Measurements from ENCODE around the gene CXCR5. TPM values are rescaled to one million over a fixed set of nuclear protein-coding genes. Genes with fewer than 3 reads are reported as not detected.

CXCR5 gene
- total RNA-seq, 2 donors from 2014 or later, result not detected

DNA sequence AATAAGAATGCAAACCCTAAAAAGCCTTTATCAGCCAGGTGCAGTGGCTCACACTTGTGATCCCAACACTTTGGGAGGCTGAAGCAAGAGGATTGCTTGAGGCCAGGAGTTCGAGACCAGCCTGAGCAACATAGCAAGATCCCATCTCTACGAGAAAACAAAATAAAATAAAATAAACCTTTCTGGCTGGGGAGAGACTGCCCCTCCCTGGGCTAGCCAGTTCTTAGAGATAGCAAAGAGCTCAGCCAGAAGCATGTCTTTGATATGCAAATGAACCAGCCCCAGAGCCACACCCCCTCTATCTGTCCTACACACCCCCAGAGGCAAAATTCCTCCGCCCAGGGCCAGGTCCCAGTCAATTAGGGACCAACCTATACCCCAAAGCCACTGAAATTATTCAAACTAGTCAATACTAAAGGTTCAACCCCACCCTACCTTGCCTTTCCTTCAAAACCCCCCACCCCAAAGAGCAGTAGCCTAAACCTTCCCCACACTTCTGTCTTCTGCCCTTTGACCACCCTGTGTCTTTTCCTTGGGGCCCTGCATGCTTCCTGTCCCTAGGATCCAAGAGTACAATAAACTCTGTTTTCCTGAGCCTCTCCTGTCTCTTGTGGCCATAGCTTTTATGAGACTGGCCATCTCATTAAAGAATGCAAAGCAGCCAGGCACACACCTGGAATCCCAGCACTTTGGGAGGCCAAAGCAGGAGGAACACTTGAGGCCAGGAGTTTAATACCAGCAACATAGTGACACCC lies 37.3 kb upstream of the CXCR5 start:
- Histone ChIP-seq H3K27ac (no peak overlapping the region), H3K36me3 (replicated peaks in 1 of 2; ENCODE audit: insufficient read depth in 1 of 2, low read depth in 2 of 2) (no peaks in the 10 kb centered on the region), H3K4me3 (no peak overlapping the region), H3K27me3 (no peaks in the 10 kb centered on the region), H3K9me3 (no peaks in the 10 kb centered on the region), H3K4me1 (no peaks in the 10 kb centered on the region)
- 88 to 89% methylated on average over 3 of the region's 3 CpGs for WGBS, 2 donors
- ATAC-seq (no peak), DNase-seq (no peak)
- intact Hi-C loops (cut with DNase I), result no loop called here
- TF ChIP-seq, protein P1, sequence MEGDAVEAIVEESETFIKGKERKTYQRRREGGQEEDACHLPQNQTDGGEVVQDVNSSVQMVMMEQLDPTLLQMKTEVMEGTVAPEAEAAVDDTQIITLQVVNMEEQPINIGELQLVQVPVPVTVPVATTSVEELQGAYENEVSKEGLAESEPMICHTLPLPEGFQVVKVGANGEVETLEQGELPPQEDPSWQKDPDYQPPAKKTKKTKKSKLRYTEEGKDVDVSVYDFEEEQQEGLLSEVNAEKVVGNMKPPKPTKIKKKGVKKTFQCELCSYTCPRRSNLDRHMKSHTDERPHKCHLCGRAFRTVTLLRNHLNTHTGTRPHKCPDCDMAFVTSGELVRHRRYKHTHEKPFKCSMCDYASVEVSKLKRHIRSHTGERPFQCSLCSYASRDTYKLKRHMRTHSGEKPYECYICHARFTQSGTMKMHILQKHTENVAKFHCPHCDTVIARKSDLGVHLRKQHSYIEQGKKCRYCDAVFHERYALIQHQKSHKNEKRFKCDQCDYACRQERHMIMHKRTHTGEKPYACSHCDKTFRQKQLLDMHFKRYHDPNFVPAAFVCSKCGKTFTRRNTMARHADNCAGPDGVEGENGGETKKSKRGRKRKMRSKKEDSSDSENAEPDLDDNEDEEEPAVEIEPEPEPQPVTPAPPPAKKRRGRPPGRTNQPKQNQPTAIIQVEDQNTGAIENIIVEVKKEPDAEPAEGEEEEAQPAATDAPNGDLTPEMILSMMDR (IDR thresholded peaks at IDR 0.05), result no peak
- TF ChIP-seq POLR2A (IDR thresholded peaks at IDR 0.05), result no peak

DNA sequence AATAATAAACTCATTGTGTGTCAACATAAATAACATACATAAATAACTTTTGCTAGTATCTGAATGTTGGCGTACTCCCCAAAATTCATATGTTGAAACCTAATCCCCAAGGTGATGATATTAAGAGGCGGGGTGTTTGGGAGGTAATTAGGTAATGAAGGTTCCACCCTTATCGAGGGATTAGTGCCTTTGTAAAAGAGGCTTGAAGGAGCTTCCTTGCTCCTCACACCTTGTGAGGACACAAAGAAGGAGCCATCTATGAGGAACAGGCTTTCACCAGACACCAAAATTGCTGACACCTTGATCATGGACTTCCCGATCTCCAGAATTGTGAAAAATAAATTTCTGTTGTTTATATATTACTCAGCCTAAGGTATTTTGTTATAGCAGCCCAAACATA lies 33.9 kb upstream of the CXCR5 start:
- Histone ChIP-seq H3K4me1 (no peaks in the 10 kb centered on the region), H3K36me3 (replicated peaks in 1 of 2; ENCODE audit: insufficient read depth in 1 of 2, low read depth in 2 of 2) (no peaks in the 10 kb centered on the region), H3K4me3 (no peak overlapping the region), H3K9me3 (no peaks in the 10 kb centered on the region), H3K27ac (no peak overlapping the region), H3K27me3 (no peaks in the 10 kb centered on the region)
- intact Hi-C loops (cut with DNase I), result no loop called here
- ATAC-seq (no peak), DNase-seq (no peak)
- 89 to 93% methylated on average over 4 of the region's 4 CpGs for WGBS, 2 donors
- TF ChIP-seq, protein P1 (IDR thresholded peaks at IDR 0.05), result no peak
- TF ChIP-seq POLR2A (IDR thresholded peaks at IDR 0.05), result no peak

DNA sequence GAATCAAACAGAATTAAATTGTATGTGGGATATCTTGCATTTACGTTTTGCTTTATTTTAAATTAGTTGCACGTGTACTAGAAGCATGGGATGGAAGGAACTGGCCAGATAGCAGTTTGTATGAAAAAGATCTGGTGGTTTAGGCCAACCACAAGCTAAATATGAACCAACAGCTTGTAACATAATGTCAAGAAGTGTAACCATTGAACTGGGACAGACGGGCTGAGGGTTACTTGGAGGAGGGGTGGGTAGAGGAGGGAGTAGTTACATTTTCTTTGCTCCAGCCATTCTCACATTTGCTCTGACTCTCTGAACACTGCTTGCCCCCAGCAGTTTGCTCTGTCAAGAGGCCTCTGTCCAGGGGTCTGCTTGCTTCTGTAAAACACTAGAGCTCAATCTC lies 31.7 kb upstream of the CXCR5 start:
- DNase-seq (no peak), ATAC-seq (no peak)
- 68 to 84% methylated on average over 3 of the region's 3 CpGs for WGBS, 2 donors
- Histone ChIP-seq H3K27ac (no peak overlapping the region), H3K27me3 (no peaks in the 10 kb centered on the region), H3K4me1 (no peaks in the 10 kb centered on the region), H3K4me3 (no peak overlapping the region), H3K36me3 (replicated peaks in 1 of 2; ENCODE audit: insufficient read depth in 1 of 2, low read depth in 2 of 2) (no peaks in the 10 kb centered on the region), H3K9me3 (no peaks in the 10 kb centered on the region)
- TF ChIP-seq, protein P1 (IDR thresholded peaks at IDR 0.05), result no peak
- no peak for TF ChIP-seq POLR2A (IDR thresholded peaks at IDR 0.05)
- intact Hi-C loops (cut with DNase I), result no loop called here

DNA sequence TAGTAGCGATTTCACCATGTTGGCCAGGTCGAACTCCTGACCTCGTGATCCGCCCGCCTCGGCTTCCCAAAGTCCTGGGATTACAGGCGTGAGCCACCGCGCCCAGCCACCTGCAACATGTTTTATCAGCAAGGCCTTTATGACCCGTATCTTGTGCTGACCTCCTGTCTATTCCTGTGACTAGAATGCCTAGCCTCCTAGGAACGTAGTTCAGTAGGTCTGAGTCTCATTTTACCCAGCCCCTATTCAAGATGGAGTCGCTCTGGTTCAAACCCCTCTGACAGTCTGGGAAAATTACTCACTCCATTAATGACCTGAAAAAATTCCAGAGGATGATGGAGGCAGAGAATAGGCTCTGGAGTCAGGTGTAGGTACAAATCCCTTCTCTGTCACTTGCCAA lies 30.0 kb upstream of the CXCR5 start:
- no peaks in the 10 kb centered on the region for H3K36me3 ChIP-seq (replicated peaks in 1 of 2; ENCODE audit: insufficient read depth in 1 of 2, low read depth in 2 of 2)
- WGBS, 2 donors, result 91 to 92% methylated on average over 12 of the region's 12 CpGs
- TF ChIP-seq, protein P1 (IDR thresholded peaks at IDR 0.05), result no peak
- TF ChIP-seq POLR2A (IDR thresholded peaks at IDR 0.05), result no peak
- no peaks in the 10 kb centered on the region for H3K27me3 ChIP-seq
- H3K4me1 ChIP-seq, result no peaks in the 10 kb centered on the region
- intact Hi-C loops (cut with DNase I), result no loop called here
- ATAC-seq (no peak), DNase-seq (no peak)
- H3K27ac ChIP-seq, result no peak overlapping the region
- no peaks in the 10 kb centered on the region for H3K9me3 ChIP-seq
- no peak overlapping the region for H3K4me3 ChIP-seq

DNA sequence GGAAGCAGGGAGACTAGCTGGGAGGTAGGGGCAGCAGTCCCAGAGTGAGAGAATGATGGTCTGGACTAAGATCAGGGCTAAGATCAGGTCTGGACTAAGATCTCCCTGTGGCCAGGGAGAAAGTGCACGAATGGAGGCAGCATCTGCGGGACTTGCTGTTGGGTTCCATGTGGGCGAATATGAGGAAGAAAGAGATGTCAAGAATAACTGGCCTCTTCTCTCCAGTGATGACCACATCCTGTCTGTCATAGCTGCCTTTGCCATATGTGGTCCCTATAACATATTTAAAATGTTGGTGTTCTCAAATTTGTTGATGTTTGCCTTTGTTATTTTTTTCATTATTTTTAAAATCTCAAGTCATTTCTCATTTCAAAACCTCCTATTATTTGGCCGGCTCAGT lies 27.4 kb upstream of the CXCR5 start:
- WGBS, 2 donors, result 61 to 77% methylated on average over 4 of the region's 4 CpGs
- H3K27me3 ChIP-seq, result no peaks in the 10 kb centered on the region
- intact Hi-C loops (cut with DNase I), result no loop called here
- ATAC-seq, result no peak
- no peak for TF ChIP-seq POLR2A (IDR thresholded peaks at IDR 0.05)
- TF ChIP-seq, protein P1 (IDR thresholded peaks at IDR 0.05), result no peak
- no peak overlapping the region for H3K27ac ChIP-seq
- H3K4me1 ChIP-seq, result no peaks in the 10 kb centered on the region
- no peak for DNase-seq
- no peaks in the 10 kb centered on the region for H3K9me3 ChIP-seq
- no peak overlapping the region for H3K4me3 ChIP-seq
- H3K36me3 ChIP-seq (replicated peaks in 1 of 2; ENCODE audit: insufficient read depth in 1 of 2, low read depth in 2 of 2), result no peaks in the 10 kb centered on the region
